Measurements from ENCODE around the gene PSMA2. TPM values are rescaled to one million over a fixed set of nuclear protein-coding genes. Genes with fewer than 3 reads are reported as not detected.

The PSMA2 gene
- total RNA-seq, 3 donors from 2014 or later: 39.1 to 73.1 (median 61.0) TPM

GRCh38 chr7:42961170-42961569 is 29.2 kb upstream of the PSMA2 start:
- no peaks in the 10 kb centered on the region for H3K4me1 ChIP-seq (ENCODE audit: low read depth)
- no peaks in the 10 kb centered on the region for H3K9me3 ChIP-seq
- intact Hi-C loops (cut with DNase I, micrococcal nuclease): no loop called here
- no peaks in the 10 kb centered on the region for H3K36me3 ChIP-seq (ENCODE audit: low read depth)
- H3K4me3 ChIP-seq: no peak overlapping the region
- ATAC-seq: no peak
- TF ChIP-seq CTCF (IDR thresholded peaks at IDR 0.05): no peak
- DNase-seq: no peak

GRCh38 chr7:42960762-42961161 is 28.8 kb upstream of the PSMA2 start:
- DNase-seq: no peak
- ATAC-seq: no peak
- Histone ChIP-seq H3K36me3 (ENCODE audit: low read depth) (no peaks in the 10 kb centered on the region), H3K4me1 (ENCODE audit: low read depth) (no peaks in the 10 kb centered on the region), H3K9me3 (no peaks in the 10 kb centered on the region), H3K4me3 (no peak overlapping the region)
- TF ChIP-seq CTCF (IDR thresholded peaks at IDR 0.05): no peak
- intact Hi-C loops (cut with DNase I, micrococcal nuclease): no loop called here

GRCh38 chr7:42959549-42959948 is 27.6 kb upstream of the PSMA2 start:
- no peaks in the 10 kb centered on the region for H3K9me3 ChIP-seq
- no peak for TF ChIP-seq CTCF (IDR thresholded peaks at IDR 0.05)
- DNase-seq (no peak), ATAC-seq (no peak)
- intact Hi-C loops (cut with DNase I, micrococcal nuclease): no loop called here
- no peaks in the 10 kb centered on the region for H3K4me1 ChIP-seq (ENCODE audit: low read depth)
- H3K4me3 ChIP-seq: no peak overlapping the region
- no peaks in the 10 kb centered on the region for H3K36me3 ChIP-seq (ENCODE audit: low read depth)

GRCh38 chr7:42956062-42956461 is 24.1 kb upstream of the PSMA2 start:
- Histone ChIP-seq H3K4me3 (no peak overlapping the region), H3K9me3 (no peaks in the 10 kb centered on the region), H3K36me3 (ENCODE audit: low read depth) (no peaks in the 10 kb centered on the region), H3K4me1 (ENCODE audit: low read depth) (no peaks in the 10 kb centered on the region)
- intact Hi-C loops (cut with DNase I, micrococcal nuclease): no loop called here
- ATAC-seq: no peak
- TF ChIP-seq CTCF (IDR thresholded peaks at IDR 0.05): no peak
- no peak for DNase-seq

DNA sequence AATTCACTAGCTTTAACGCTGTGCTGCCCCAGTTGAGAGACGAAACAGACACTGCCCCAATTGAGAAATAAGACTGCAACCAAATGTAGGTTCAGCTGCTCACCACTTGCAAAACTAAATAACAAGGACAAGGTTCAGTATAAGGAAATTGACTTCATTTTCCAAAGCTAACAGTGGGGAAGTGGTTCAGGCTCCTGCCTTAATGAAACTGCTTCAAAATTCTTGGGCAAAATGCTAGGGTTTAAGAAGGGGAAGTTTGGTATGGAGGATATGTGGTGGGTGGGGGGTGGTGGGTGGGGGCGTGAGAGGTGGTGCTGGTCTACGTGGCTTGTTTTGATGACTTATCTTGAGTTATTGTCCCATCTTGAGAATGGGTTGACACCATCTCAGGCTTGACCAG is 22.0 kb upstream of the PSMA2 start:
- Histone ChIP-seq H3K4me1 (ENCODE audit: low read depth) (no peaks in the 10 kb centered on the region), H3K4me3 (no peak overlapping the region), H3K9me3 (no peaks in the 10 kb centered on the region), H3K36me3 (ENCODE audit: low read depth) (no peaks in the 10 kb centered on the region)
- intact Hi-C loops (cut with DNase I, micrococcal nuclease): no loop called here
- ATAC-seq: no peak
- DNase-seq: no peak
- TF ChIP-seq CTCF (IDR thresholded peaks at IDR 0.05): no peak

DNA sequence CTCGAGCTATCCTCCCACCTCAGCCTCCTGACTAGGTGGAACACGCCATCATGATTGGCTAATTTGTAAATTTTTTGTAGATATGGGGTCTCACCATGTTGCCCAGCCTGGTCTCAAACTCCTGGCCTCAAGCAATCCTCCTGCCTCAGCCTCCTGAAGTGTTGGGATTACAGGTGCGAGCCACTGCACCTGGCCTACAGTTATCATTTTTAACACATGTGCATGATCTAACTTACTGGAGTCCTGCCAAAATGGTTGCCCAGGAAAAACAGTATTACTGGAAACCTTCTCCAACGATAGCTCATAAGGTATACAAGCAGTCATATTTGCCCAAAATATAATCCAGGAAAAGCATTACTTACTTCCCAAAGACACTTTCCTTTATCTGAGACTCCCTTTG is 20.4 kb upstream of the PSMA2 start:
- TF ChIP-seq CTCF (IDR thresholded peaks at IDR 0.05): no peak
- intact Hi-C loops (cut with DNase I, micrococcal nuclease): no loop called here
- Histone ChIP-seq H3K36me3 (ENCODE audit: low read depth) (no peaks in the 10 kb centered on the region), H3K4me1 (ENCODE audit: low read depth) (no peaks in the 10 kb centered on the region), H3K4me3 (no peak overlapping the region), H3K9me3 (no peaks in the 10 kb centered on the region)
- no peak for DNase-seq
- ATAC-seq: no peak
